SK-N-SH (cell line): ENCODE data around the gene TUBGCP3.

Experiments
- CHD2 ChIP-seq: fragments of 150-350 bp; IDR thresholded peaks from 2 replicates; pipeline ENCODE4 v1.6.1; 2018; ENCODE audit warnings: low read length; ENCODE audit not compliant: partially characterized antibody
- CTCF ChIP-seq: fragments of 200-600 bp; sonication (generic); IDR thresholded peaks from 2 replicates; pipeline ENCODE4 v1.6.1; 2017; ENCODE audit warnings: antibody characterized with exemption, mild to moderate bottlenecking, moderate library complexity
- FOSL2 ChIP-seq: IDR thresholded peaks from 2 replicates; pipeline ENCODE4 v1.4.0; 2012; ENCODE audit warnings: low read depth, mild to moderate bottlenecking, moderate library complexity, borderline replicate concordance
- JUND ChIP-seq: IDR thresholded peaks from 2 replicates; pipeline ENCODE4 v1.4.0; 2012
- MAX ChIP-seq: IDR thresholded peaks from 2 replicates; pipeline ENCODE4 v1.4.0; 2012; ENCODE audit warnings: low read depth
- POLR2AphosphoS5 ChIP-seq: IDR thresholded peaks from 2 replicates; pipeline ENCODE4 v1.6.1; 2012; ENCODE audit warnings: low read depth, low read length
- RAD21 ChIP-seq: IDR thresholded peaks from 2 replicates; pipeline ENCODE4 v1.6.1; 2012; ENCODE audit warnings: mild to moderate bottlenecking, low read length
- RCOR1 ChIP-seq: fragments of 150-350 bp; IDR thresholded peaks from 2 replicates; pipeline ENCODE4 v1.6.1; 2017; ENCODE audit warnings: antibody characterized with exemption, low read length
- SIN3A ChIP-seq: IDR thresholded peaks from 2 replicates; pipeline ENCODE4 v1.6.1; 2012; ENCODE audit warnings: low read depth, mild to moderate bottlenecking, low read length, moderate library complexity, borderline replicate concordance
- TAF1 ChIP-seq: IDR thresholded peaks from 2 replicates; pipeline ENCODE4 v1.6.1; 2012; ENCODE audit warnings: low read depth, mild to moderate bottlenecking, low read length, moderate library complexity, borderline replicate concordance
- YY1 ChIP-seq: IDR thresholded peaks from 2 replicates; pipeline ENCODE4 v1.4.0; 2012; ENCODE audit warnings: low read depth, mild to moderate bottlenecking
- TF ChIP-seq, protein P1 (sequence below): fragments of 150-350 bp; IDR thresholded peaks from 2 replicates; pipeline ENCODE4 v1.6.1; 2017; ENCODE audit warnings: antibody characterized with exemption, low read length, low read depth, borderline replicate concordance
- TF ChIP-seq, protein P2 (sequence below): IDR thresholded peaks from 2 replicates; pipeline ENCODE4 v1.4.0; 2012; ENCODE audit warnings: low read depth, borderline replicate concordance

DNA sequence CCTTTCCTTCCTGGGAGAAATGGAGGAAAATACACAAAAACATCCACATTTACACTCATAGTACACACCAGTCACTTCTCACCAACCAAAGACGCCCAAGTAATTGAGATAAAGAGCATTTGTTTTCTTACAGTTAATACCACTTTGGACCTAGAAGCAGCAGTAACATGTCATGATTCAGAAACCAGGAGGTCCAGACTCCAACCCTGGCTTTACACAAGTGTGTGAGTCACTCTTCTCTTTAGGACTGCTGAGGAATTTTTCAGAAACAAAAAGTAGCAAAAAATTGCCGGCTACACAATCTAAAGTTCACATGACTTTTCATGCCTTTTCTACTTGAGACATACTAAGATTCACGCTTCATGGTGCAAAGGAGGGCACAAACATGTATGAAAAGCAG lies 42.1 kb downstream of the TUBGCP3 start:
- TF ChIP-seq CTCF (no peak), POLR2AphosphoS5 (no peak), TAF1 (no peak), RCOR1 (no peak), JUND (no peak), SIN3A (no peak), RAD21 (no peak), CHD2 (no peak), FOSL2 (peak; percentile 14; the same call in 1 of the 2 replicates), MAX (no peak), YY1 (no peak)
- TF ChIP-seq, protein P1, sequence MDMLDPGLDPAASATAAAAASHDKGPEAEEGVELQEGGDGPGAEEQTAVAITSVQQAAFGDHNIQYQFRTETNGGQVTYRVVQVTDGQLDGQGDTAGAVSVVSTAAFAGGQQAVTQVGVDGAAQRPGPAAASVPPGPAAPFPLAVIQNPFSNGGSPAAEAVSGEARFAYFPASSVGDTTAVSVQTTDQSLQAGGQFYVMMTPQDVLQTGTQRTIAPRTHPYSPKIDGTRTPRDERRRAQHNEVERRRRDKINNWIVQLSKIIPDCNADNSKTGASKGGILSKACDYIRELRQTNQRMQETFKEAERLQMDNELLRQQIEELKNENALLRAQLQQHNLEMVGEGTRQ: no peak
- TF ChIP-seq, protein P2, sequence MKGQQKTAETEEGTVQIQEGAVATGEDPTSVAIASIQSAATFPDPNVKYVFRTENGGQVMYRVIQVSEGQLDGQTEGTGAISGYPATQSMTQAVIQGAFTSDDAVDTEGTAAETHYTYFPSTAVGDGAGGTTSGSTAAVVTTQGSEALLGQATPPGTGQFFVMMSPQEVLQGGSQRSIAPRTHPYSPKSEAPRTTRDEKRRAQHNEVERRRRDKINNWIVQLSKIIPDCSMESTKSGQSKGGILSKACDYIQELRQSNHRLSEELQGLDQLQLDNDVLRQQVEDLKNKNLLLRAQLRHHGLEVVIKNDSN: no peak
